Hepatocyte (in vitro differentiated cells): ENCODE results near the gene KPNB1.

Experiments used
- CTCF ChIP-seq: fragments of 200-600 bp; sonication (generic); IDR thresholded peaks from 2 replicates; pipeline ENCODE4 v1.5.1; 2016; ENCODE audit warnings: antibody characterized with exemption, mild to moderate bottlenecking; ENCODE audit not compliant: poor library complexity
- EZH2 ChIP-seq: fragments of 200-600 bp; sonication (generic); IDR thresholded peaks from 2 replicates; pipeline ENCODE4 v1.6.1; 2016; ENCODE audit warnings: antibody characterized with exemption, mild to moderate bottlenecking, borderline replicate concordance

- TF ChIP-seq CTCF (no peak), EZH2 (no peak)
Observed at GRCh38 chr17:47675380-47676198, 25.9 kb downstream of the KPNB1 start.
